Measurements from ENCODE around the gene FNDC11. TPM values are rescaled to one million over a fixed set of nuclear protein-coding genes. Genes with fewer than 3 reads are reported as not detected.

Gene FNDC11
- total RNA-seq, 1 donor from 2014 or later, result 0.32 TPM

GRCh38 chr20:63591147-63591533, 37.2 kb downstream of the FNDC11 start:
- H3K4me1 ChIP-seq, result no peaks in the 10 kb centered on the region
- DNase-seq (no peak), ATAC-seq (no peak)
- no peaks in the 10 kb centered on the region for H3K27me3 ChIP-seq
- intact Hi-C loops (cut with DNase I), result no loop called here
- no peak overlapping the region for H3K4me3 ChIP-seq
- no peak overlapping the region for H3K27ac ChIP-seq
- TF ChIP-seq CTCF (IDR thresholded peaks at IDR 0.05), result no peak
- H3K36me3 ChIP-seq, result peaks cover 48% of the 10 kb centered on the region
- no peaks in the 10 kb centered on the region for H3K9me3 ChIP-seq

GRCh38 chr20:63591786-63592355, 37.9 kb downstream of the FNDC11 start:
- intact Hi-C loops (cut with DNase I), result no loop called here
- ATAC-seq (no peak), DNase-seq (no peak)
- H3K27ac ChIP-seq, result no peak overlapping the region
- H3K4me3 ChIP-seq, result no peak overlapping the region
- H3K4me1 ChIP-seq, result no peaks in the 10 kb centered on the region
- TF ChIP-seq CTCF (IDR thresholded peaks at IDR 0.05), result no peak
- no peaks in the 10 kb centered on the region for H3K9me3 ChIP-seq
- H3K27me3 ChIP-seq, result no peaks in the 10 kb centered on the region
- peaks cover 54% of the 10 kb centered on the region for H3K36me3 ChIP-seq

GRCh38 chr20:63592661-63593060, 38.7 kb downstream of the FNDC11 start:
- no peaks in the 10 kb centered on the region for H3K27me3 ChIP-seq
- peaks cover 54% of the 10 kb centered on the region for H3K36me3 ChIP-seq
- intact Hi-C loops (cut with DNase I), result no loop called here
- no peak for TF ChIP-seq CTCF (IDR thresholded peaks at IDR 0.05)
- H3K4me1 ChIP-seq, result no peaks in the 10 kb centered on the region
- no peak overlapping the region for H3K27ac ChIP-seq
- no peaks in the 10 kb centered on the region for H3K9me3 ChIP-seq
- ATAC-seq (no peak), DNase-seq (no peak)
- H3K4me3 ChIP-seq, result no peak overlapping the region

- Histone ChIP-seq H3K4me3 (no peak overlapping the region), H3K27me3 (no peaks in the 10 kb centered on the region), H3K27ac (no peak overlapping the region), H3K36me3 (peaks cover 56% of the 10 kb centered on the region), H3K4me1 (no peaks in the 10 kb centered on the region), H3K9me3 (no peaks in the 10 kb centered on the region)
- no peak for DNase-seq
- intact Hi-C loops (cut with DNase I), result no loop called here
- ATAC-seq, result no peak
- TF ChIP-seq CTCF (IDR thresholded peaks at IDR 0.05), result no peak
Measured at GRCh38 chr20:63594043-63594561, 40.1 kb downstream of the FNDC11 start.

GRCh38 chr20:63595416-63596127, 41.6 kb downstream of the FNDC11 start:
- Histone ChIP-seq H3K27me3 (no peaks in the 10 kb centered on the region), H3K27ac (no peak overlapping the region), H3K4me1 (no peaks in the 10 kb centered on the region), H3K4me3 (no peak overlapping the region), H3K36me3 (peaks cover 55% of the 10 kb centered on the region), H3K9me3 (no peaks in the 10 kb centered on the region)
- TF ChIP-seq CTCF (IDR thresholded peaks at IDR 0.05), result no peak
- intact Hi-C loops (cut with DNase I), result no loop called here
- ATAC-seq (peak; percentile 12), DNase-seq (no peak)

All from upper lobe of right lung (tissue), 1 donor.